ENCODE results near the gene SLC13A4.

DNA sequence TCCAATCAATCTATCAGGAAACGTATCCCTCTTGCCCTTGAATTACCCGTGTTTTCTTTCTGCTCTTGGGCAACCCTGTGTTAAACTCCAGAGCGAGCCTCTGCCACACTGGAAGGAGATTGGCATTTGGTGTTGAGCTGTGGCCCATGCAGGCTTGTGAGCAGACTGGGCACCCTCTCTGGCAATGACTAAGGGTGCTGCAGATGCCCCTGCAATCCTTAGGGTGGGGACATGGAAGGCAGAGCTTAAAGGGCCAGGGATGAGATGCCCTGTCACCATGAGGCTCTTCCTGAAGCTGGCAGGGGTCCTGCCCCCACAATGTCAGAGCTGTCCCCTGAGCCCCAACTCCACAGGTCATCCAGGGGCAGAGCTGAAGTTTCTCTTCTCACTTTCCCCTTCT is 40.1 kb upstream of the SLC13A4 start:
- TF ChIP-seq, protein P1, sequence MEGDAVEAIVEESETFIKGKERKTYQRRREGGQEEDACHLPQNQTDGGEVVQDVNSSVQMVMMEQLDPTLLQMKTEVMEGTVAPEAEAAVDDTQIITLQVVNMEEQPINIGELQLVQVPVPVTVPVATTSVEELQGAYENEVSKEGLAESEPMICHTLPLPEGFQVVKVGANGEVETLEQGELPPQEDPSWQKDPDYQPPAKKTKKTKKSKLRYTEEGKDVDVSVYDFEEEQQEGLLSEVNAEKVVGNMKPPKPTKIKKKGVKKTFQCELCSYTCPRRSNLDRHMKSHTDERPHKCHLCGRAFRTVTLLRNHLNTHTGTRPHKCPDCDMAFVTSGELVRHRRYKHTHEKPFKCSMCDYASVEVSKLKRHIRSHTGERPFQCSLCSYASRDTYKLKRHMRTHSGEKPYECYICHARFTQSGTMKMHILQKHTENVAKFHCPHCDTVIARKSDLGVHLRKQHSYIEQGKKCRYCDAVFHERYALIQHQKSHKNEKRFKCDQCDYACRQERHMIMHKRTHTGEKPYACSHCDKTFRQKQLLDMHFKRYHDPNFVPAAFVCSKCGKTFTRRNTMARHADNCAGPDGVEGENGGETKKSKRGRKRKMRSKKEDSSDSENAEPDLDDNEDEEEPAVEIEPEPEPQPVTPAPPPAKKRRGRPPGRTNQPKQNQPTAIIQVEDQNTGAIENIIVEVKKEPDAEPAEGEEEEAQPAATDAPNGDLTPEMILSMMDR (IDR thresholded peaks at IDR 0.05), result no peak
- TF ChIP-seq POLR2A (IDR thresholded peaks at IDR 0.05) (no peak), POLR2AphosphoS5 (IDR thresholded peaks at IDR 0.05; ENCODE audit: insufficient read depth in 1 of 2, low read depth in 1 of 2) (no peak)
